Activated CD4-positive, alpha-beta T cell treated with anti-CD3 and anti-CD28 coated beads for 36 hours (primary cell): Measurements from ENCODE around the gene CISD2. TPM values are rescaled to one million over a fixed set of nuclear protein-coding genes. Genes with fewer than 3 reads are reported as not detected.

Source experiments
- ATAC-seq: fragments of 200-7000 bp; cut with Tn5 transposase; one replicate; pipeline ENCODE4 v1.10.0; 2021; ENCODE audit warnings: mild to moderate bottlenecking, moderate library complexity
- CTCF ChIA-PET: fragments of 350-600 bp; sonication (Branson Sonifier 250); formaldehyde crosslinking; loops from one replicate; lab custom pipeline; 2021; ENCODE audit warnings: antibody characterized with exemption; lab: Charles Lee
- POLR2A ChIA-PET: fragments of 350-600 bp; sonication (Branson Sonifier 250); formaldehyde crosslinking; loops from one replicate; lab custom pipeline; 2021; ENCODE audit warnings: antibody characterized with exemption, inconsistent platforms; lab: Charles Lee
- DNase-seq: peaks from one replicate; pipeline ENCODE4 v3.0.0-alpha.2; 2020
- H3K27ac Mint-ChIP-seq: one replicate; pipeline ENCODE4 v1.8.0; 2021; ENCODE audit warnings: mixed read lengths
- H3K27me3 Mint-ChIP-seq: one replicate; pipeline ENCODE4 v1.8.0; 2021; ENCODE audit warnings: mixed read lengths
- H3K36me3 Mint-ChIP-seq: one replicate; pipeline ENCODE4 v1.8.0; 2021; ENCODE audit warnings: low read depth, mixed read lengths
- H3K4me1 Mint-ChIP-seq: one replicate; pipeline ENCODE4 v1.8.0; 2021; ENCODE audit warnings: mixed read lengths
- H3K4me3 Mint-ChIP-seq: one replicate; pipeline ENCODE4 v1.8.0; 2021; ENCODE audit warnings: mild to moderate bottlenecking, moderate library complexity, mixed read lengths
- H3K9me3 Mint-ChIP-seq: one replicate; pipeline ENCODE4 v1.8.0; 2021; ENCODE audit warnings: low read depth, mixed read lengths
- intact Hi-C, 2 experiments: fragments of 100-400 bp; cut with DNase I in 1 of 2; cut with micrococcal nuclease in 1 of 2; formaldehyde crosslinking; loops; one replicate each; pipeline versions ENCODE4 v1.14.2 to v1.15.1; 2022 to 2024; cut with DNase I, micrococcal nuclease
- total RNA-seq, 2 experiments: library from RNA; stranded (reverse); gene quantifications; one replicate each; pipeline ENCODE4 v1.2.3, GENCODE V29; 2021

The CISD2 gene
- total RNA-seq, 2 experiments from 2014 or later, result 33.5 to 35.1 TPM

DNA sequence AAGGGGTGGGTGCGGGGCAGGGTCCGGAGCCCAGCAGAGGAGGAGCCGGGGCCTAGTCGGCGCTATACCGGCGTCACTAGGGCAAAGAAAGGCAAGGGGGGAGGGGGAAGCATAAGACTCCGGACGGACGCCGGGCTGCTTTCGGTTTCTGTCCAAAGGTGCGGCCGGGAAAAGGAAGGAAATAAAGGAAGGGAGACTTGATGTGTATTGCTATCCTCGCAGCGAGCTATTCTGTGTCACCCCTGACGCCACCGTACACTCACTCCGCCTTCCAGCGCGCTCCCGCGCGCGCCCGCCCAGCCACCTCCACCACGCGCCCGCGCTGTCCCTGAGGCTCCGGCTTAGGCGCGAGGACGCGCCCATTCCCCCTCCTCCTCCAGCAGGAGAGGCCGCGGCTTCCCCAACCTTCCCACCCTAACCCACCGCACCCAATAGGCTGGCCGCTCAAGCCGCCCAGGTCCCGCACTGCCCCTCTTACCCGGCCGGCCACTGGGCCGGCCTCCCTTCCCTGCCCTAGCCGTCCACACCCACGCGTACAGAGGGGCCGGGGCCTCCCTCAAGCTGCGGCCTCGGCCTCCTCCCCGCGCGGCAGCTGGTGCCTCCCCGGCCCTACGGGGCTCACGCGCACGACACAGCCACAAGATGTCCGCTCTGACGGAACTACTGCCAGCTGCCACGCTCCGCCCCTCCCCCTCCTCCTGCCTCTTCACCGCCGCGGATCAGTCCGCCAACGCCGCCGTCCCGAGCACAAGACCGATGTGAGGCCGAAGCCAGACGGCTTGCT is 41.7 kb upstream of the CISD2 start, which contains the start of gene UBE2D3:
Gene UBE2D3 (minus strand): TSS at position 662 of the 784 bp plus-strand sequence. CDS start 1,043 bp downstream, outside the sequence.
- H3K9me3 Mint-ChIP-seq, result no peaks in the 10 kb centered on the region
- CTCF ChIA-PET, result interaction anchor here (0.8 to 2.1 kb wide), 6 partner anchors 7 to 200 kb away, joined by 3 to 15 read pairs (median 4); no protein-coding TSS in a partner anchor
- no peak within 1 kb of the TSS for H3K4me3 Mint-ChIP-seq
- peaks cover 23% of the 10 kb centered on the region for H3K4me1 Mint-ChIP-seq
- POLR2A ChIA-PET, result interaction anchor here (0.7 to 5.2 kb wide), 18 partner anchors 8 to 482 kb away, joined by 3 to 106 read pairs (median 6); partner anchors contain the start of genes CISD2, MANBA and SLC39A8
- intact Hi-C loops, result loop anchor here (1.0 to 5.0 kb wide), 16 partner anchors 9 to 1480 kb away; partner anchors contain the start of genes SLC39A8 (in 2 of the 2), SLC9B2 (in 2 of the 2), BDH2 (in 1 of the 2) and MANBA (in 1 of the 2)
- no peaks in the 10 kb centered on the region for H3K27me3 Mint-ChIP-seq
- ATAC-seq (peak; percentile 46), DNase-seq (peak; percentile 97)
- H3K36me3 Mint-ChIP-seq, result peaks cover 23% of the 10 kb centered on the region
- H3K27ac Mint-ChIP-seq, result no peak within 1 kb of the TSS

DNA sequence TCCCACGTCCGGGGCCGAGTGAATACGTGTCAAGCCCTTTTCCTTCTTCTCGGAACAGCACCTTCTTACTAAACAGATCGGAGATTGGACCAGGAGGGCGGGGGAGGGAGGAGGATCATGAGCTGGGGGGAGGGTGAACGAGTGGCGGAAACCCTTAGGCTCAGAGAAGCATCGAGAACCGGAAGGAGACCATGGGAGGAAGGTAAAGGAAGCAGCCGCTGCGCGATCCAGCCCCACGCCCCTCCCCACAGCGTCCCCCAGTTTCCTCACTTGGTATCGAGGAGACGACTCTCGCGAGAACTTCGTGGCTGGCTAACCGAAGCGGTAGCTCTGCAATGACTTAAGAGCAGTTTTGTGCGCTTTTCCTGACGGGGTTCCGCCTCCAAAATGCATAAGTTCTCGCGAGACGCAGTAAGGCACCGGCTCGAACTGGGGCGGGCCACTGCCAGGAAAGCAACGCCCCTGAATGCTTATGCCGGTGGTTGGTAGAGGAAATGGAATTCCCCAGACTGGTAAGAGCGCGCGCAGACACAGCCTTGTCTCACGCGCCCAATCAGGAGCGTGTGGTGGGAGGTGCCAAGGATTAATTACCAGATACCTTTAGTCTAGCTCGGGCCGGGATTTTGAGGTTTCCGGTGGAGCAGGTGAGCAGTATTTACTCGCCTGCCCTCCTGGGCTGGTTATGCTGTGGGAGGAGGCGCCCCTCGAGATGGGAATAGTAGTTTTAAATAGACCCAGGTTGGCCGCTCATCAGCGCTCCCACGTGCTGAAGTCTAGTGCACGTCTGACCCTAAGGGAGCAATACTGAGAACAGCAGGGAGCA is 40.9 kb upstream of the CISD2 start:
- DNase-seq (peak; percentile 99), ATAC-seq (peak; percentile 76)
- H3K27me3 Mint-ChIP-seq, result no peaks in the 10 kb centered on the region
- H3K9me3 Mint-ChIP-seq, result no peaks in the 10 kb centered on the region
- H3K27ac Mint-ChIP-seq, result no peak overlapping the region
- H3K36me3 Mint-ChIP-seq, result peaks cover 16% of the 10 kb centered on the region
- ChIA-PET CTCF (interaction anchor here (0.6 to 2.1 kb wide), 12 partner anchors 8 to 1550 kb away, joined by 3 to 15 read pairs (median 4); no protein-coding TSS in a partner anchor), POLR2A (interaction anchor here (0.5 to 5.2 kb wide), 23 partner anchors 9 to 483 kb away, joined by 3 to 106 read pairs (median 5); partner anchors contain the start of genes CISD2, MANBA and SLC39A8)
- intact Hi-C loops, result loop anchor here (1.0 to 5.0 kb wide), 19 partner anchors 41 to 1481 kb away; partner anchors contain the start of genes BDH2 (in 2 of the 2), MANBA (in 2 of the 2), NFKB1 (in 2 of the 2) and SLC39A8 (in 2 of the 2)
- H3K4me3 Mint-ChIP-seq, result no peak overlapping the region
- H3K4me1 Mint-ChIP-seq, result peaks cover 20% of the 10 kb centered on the region

DNA sequence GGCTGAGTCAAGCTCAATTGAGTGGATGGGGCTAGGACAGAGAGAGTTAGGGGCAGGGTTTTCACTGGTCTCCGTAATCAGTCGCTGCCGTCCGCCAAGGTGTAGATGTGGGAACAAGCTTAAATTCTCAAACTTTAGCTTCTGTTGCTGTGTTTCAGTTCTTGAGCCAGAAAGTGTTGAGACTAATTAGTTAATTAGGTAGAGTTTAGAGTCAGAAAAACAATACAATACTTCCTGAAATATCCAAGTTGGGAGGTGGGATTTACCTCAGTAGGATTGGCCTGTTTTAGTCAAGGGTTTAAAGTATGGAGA is 40.3 kb upstream of the CISD2 start:
- Mint-ChIP-seq H3K9me3 (no peaks in the 10 kb centered on the region), H3K36me3 (peaks cover 11% of the 10 kb centered on the region), H3K27me3 (no peaks in the 10 kb centered on the region), H3K27ac (no peak overlapping the region), H3K4me3 (no peak overlapping the region), H3K4me1 (peaks cover 22% of the 10 kb centered on the region)
- ChIA-PET POLR2A (interaction anchor here (0.5 to 5.2 kb wide), 20 partner anchors 9 to 484 kb away, joined by 3 to 106 read pairs (median 6); partner anchors contain the start of genes CISD2, MANBA and SLC39A8), CTCF (interaction anchor here (0.6 to 2.1 kb wide), 14 partner anchors 9 to 1551 kb away, joined by 3 to 15 read pairs (median 4); no protein-coding TSS in a partner anchor)
- intact Hi-C loops, result loop anchor here (1.0 to 5.0 kb wide), 11 partner anchors 41 to 1481 kb away; partner anchors contain the start of genes BDH2 (in 2 of the 2), MANBA (in 1 of the 2), NFKB1 (in 1 of the 2) and PPP3CA (in 1 of the 2)
- DNase-seq, result no peak
- ATAC-seq, result no peak

DNA sequence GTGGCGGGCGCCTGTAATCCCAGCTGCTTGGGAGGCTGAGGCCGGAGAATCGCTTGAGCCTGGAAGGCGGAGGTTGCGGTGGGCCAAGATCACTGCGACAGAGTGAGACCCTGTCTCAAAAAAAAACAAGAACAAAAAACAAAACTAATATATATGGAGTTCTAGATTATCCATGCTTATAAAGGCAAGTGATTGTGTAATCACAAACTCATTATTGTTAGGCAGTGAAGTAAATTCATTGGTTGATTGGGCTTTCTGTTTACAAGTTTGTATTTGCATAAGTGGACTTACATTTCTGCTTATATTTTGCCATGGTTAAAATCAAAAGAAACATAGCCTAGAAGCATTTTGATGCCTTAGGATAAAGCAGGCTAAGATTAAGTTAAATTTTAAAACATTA is 39.0 kb upstream of the CISD2 start:
- DNase-seq, result no peak
- peaks cover 5% of the 10 kb centered on the region for H3K36me3 Mint-ChIP-seq
- H3K9me3 Mint-ChIP-seq, result no peaks in the 10 kb centered on the region
- H3K27ac Mint-ChIP-seq, result no peak overlapping the region
- peaks cover 22% of the 10 kb centered on the region for H3K4me1 Mint-ChIP-seq
- no peaks in the 10 kb centered on the region for H3K27me3 Mint-ChIP-seq
- ChIA-PET POLR2A (interaction anchor here (1.5 to 5.2 kb wide), 2 partner anchors 10 to 38 kb away, joined by 7 to 106 read pairs; partner anchors contain the start of gene CISD2), CTCF (interaction anchor here (1.2 kb wide), 1 partner anchor 178 kb away, joined by 4 read pairs; no protein-coding TSS in a partner anchor)
- intact Hi-C loops, result loop anchor here (2.0 to 5.0 kb wide), 8 partner anchors 69 to 1483 kb away; partner anchors contain the start of genes BDH2 (in 1 of the 2), MANBA (in 1 of the 2), NFKB1 (in 1 of the 2) and PPP3CA (in 1 of the 2)
- H3K4me3 Mint-ChIP-seq, result no peak overlapping the region
- ATAC-seq, result no peak

DNA sequence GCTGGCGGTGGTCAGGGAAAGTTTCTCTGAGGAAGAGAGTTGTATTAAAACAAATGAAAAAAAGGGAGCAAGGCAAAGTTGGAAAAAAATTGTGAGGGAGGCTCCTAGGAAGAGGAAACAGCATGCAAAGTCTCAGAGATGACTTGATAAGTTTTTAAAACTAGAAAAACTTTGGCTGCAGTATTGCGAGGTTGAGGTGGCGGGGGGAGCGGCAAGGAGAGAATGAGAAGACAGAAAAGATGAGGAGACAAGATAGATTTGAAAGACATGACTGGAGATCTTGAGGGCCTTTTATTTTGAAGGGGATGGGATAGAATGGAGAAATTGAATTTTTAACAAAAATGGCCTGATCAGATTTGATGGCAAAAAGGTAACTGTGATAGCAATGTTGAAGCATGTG is 36.7 kb upstream of the CISD2 start:
- Mint-ChIP-seq H3K27ac (no peak overlapping the region), H3K4me3 (no peak overlapping the region), H3K9me3 (no peaks in the 10 kb centered on the region), H3K36me3 (peaks cover 5% of the 10 kb centered on the region), H3K4me1 (peaks cover 22% of the 10 kb centered on the region), H3K27me3 (no peaks in the 10 kb centered on the region)
- DNase-seq, result no peak
- ChIA-PET POLR2A (no interaction called here), CTCF (interaction anchor here (0.7 kb wide), 1 partner anchor 34 kb away, joined by 3 read pairs; no protein-coding TSS in a partner anchor)
- no peak for ATAC-seq
- intact Hi-C loops, result no loop called here

DNA sequence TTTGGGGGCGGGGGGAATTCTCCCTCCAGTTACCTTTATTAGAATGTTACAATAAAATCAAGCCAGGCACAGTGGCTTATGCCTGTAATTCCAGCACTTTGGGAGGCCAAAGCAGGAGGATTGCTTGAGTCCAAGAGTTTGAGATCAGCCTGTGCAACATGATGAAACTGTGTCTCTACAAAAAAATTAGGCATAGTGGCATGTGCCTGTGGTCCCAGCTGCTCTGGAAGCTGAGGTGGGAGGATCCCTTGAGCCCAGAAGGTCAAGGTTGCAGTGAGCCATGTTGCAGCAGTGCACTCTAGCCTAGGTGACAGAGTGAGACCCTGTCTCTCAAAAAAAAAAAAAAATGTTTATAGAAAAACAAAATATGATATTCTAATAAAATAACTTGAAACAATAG is 36.1 kb upstream of the CISD2 start:
- intact Hi-C loops, result no loop called here
- no peaks in the 10 kb centered on the region for H3K9me3 Mint-ChIP-seq
- no peak for ATAC-seq
- H3K4me1 Mint-ChIP-seq, result peaks cover 22% of the 10 kb centered on the region
- H3K36me3 Mint-ChIP-seq, result peaks cover 5% of the 10 kb centered on the region
- H3K4me3 Mint-ChIP-seq, result no peak overlapping the region
- ChIA-PET CTCF (interaction anchor here (0.6 kb wide), 2 partner anchors 189 to 429 kb away, joined by 4 read pairs; no protein-coding TSS in a partner anchor), POLR2A (interaction anchor here (0.6 kb wide), 1 partner anchor 181 kb away, joined by 3 read pairs; no protein-coding TSS in a partner anchor)
- H3K27ac Mint-ChIP-seq, result no peak overlapping the region
- DNase-seq, result no peak
- H3K27me3 Mint-ChIP-seq, result no peaks in the 10 kb centered on the region

DNA sequence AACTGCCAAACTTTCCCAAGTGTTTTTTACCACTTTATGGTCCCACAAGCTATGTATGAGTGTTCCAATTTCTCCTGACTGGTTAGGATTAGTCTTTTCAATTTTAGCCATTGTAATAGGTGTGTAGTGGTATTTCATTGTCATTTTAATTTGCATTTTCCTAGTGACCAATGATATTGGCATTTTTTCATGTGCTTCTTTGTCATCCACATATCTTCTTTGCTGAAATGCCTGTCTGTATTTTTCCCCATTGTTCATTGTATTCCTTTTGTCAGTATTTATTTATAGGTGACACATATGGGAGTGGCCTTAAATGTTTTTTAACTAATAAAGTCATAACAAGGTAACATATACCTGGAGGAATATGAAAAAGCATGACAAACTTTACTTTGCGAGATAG is 32.2 kb upstream of the CISD2 start:
- DNase-seq, result no peak
- H3K4me3 Mint-ChIP-seq, result no peak overlapping the region
- no peak for ATAC-seq
- CTCF ChIA-PET, result interaction anchor here (0.7 kb wide), 1 partner anchor 27 kb away, joined by 3 read pairs; no protein-coding TSS in a partner anchor
- intact Hi-C loops, result no loop called here
- H3K27ac Mint-ChIP-seq, result no peak overlapping the region
- H3K36me3 Mint-ChIP-seq, result no peaks in the 10 kb centered on the region
- no peaks in the 10 kb centered on the region for H3K27me3 Mint-ChIP-seq
- peaks cover 14% of the 10 kb centered on the region for H3K4me1 Mint-ChIP-seq
- no peaks in the 10 kb centered on the region for H3K9me3 Mint-ChIP-seq
- POLR2A ChIA-PET, result no interaction called here

DNA sequence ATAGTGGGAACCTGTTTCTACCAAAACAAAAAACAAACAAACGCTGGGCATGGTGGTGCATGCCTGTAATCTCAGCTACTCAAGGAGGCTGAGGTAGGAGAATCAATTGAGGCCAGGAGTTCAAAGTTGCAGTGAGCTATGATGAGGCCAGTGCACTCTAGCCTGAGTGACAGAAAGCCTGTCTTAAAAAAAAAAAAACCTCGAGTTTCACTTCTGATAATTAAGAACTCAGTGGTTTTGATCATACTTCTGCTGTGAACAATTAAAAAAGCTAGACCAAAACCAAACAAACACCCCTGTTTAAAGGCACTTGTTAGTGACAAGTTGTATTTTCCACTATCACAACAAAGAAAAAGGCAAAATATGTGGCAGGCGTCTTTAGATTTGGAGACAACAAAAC is 26.4 kb upstream of the CISD2 start:
- Mint-ChIP-seq H3K4me1 (peaks cover 16% of the 10 kb centered on the region), H3K36me3 (peaks cover 4% of the 10 kb centered on the region), H3K27ac (no peak overlapping the region), H3K4me3 (no peak overlapping the region), H3K27me3 (no peaks in the 10 kb centered on the region), H3K9me3 (no peaks in the 10 kb centered on the region)
- ChIA-PET POLR2A (no interaction called here), CTCF (interaction anchor here (0.8 kb wide), 1 partner anchor 179 kb away, joined by 3 read pairs; no protein-coding TSS in a partner anchor)
- intact Hi-C loops, result no loop called here
- DNase-seq (no peak), ATAC-seq (peak; percentile 61)

DNA sequence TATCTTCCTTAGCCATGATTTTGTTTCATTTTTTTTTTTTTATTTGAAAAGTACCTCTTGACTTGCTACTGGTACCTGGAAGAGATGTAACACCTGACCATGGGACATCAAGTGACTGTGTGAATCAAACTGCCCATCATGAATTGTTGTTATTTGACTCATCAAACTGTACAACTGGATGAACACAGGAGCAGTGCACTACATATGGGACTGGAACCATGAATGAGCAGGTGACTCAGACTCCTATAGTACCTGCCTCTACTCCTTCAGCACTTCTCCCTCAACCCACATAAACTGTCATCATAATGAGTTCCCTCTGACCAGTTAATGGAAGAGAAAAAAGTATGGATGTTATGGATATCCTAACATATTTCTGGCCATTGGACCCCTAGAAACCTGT is 25.5 kb upstream of the CISD2 start:
- peaks cover 4% of the 10 kb centered on the region for H3K36me3 Mint-ChIP-seq
- ATAC-seq (peak; percentile 67), DNase-seq (no peak)
- intact Hi-C loops, result no loop called here
- CTCF ChIA-PET, result no interaction called here
- H3K27ac Mint-ChIP-seq, result no peak overlapping the region
- H3K4me1 Mint-ChIP-seq, result peaks cover 14% of the 10 kb centered on the region
- POLR2A ChIA-PET, result no interaction called here
- no peaks in the 10 kb centered on the region for H3K27me3 Mint-ChIP-seq
- H3K9me3 Mint-ChIP-seq, result no peaks in the 10 kb centered on the region
- no peak overlapping the region for H3K4me3 Mint-ChIP-seq

DNA sequence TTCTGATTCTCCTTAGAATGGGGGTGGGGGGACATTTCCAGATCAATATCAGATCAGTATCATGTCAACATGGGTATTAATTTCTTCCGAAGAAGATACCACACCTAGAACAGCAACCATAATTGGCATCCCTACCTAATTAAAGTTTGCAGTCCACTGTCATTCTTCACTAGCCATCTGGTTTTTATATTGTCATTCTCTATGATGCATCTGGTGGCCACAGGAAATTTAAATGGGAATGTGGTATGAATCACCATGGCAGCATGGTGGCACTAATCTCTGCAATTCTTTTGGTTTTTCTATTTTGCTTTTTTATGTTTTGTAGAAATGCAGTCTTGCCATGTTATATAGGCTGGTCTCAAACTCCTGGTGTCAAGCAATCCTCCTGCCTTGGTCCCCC is 24.9 kb upstream of the CISD2 start:
- intact Hi-C loops, result no loop called here
- CTCF ChIA-PET, result no interaction called here
- Mint-ChIP-seq H3K4me3 (no peak overlapping the region), H3K4me1 (peaks cover 13% of the 10 kb centered on the region), H3K27ac (no peak overlapping the region), H3K36me3 (peaks cover 7% of the 10 kb centered on the region), H3K27me3 (no peaks in the 10 kb centered on the region), H3K9me3 (no peaks in the 10 kb centered on the region)
- ATAC-seq (no peak), DNase-seq (no peak)
- POLR2A ChIA-PET, result no interaction called here
